ENCODE measurements around the gene AGAP1. TPM values are rescaled to one million over a fixed set of nuclear protein-coding genes. Genes with fewer than 3 reads are reported as not detected.

Gene AGAP1
- total RNA-seq, 1 donor from 2014 or later: 43.9 TPM

- Mint-ChIP-seq H3K27ac (ENCODE audit: unreplicated experiment) (no peak overlapping the region), H3K9me3 (ENCODE audit: unreplicated experiment) (no peaks in the 10 kb centered on the region), H3K4me1 (ENCODE audit: unreplicated experiment) (no peaks in the 10 kb centered on the region), H3K27me3 (ENCODE audit: unreplicated experiment) (peaks cover 3% of the 10 kb centered on the region), H3K4me3 (ENCODE audit: unreplicated experiment) (no peak overlapping the region), H3K36me3 (ENCODE audit: low read depth, unreplicated experiment) (peaks cover 8% of the 10 kb centered on the region)
- TF ChIP-seq, protein P1, sequence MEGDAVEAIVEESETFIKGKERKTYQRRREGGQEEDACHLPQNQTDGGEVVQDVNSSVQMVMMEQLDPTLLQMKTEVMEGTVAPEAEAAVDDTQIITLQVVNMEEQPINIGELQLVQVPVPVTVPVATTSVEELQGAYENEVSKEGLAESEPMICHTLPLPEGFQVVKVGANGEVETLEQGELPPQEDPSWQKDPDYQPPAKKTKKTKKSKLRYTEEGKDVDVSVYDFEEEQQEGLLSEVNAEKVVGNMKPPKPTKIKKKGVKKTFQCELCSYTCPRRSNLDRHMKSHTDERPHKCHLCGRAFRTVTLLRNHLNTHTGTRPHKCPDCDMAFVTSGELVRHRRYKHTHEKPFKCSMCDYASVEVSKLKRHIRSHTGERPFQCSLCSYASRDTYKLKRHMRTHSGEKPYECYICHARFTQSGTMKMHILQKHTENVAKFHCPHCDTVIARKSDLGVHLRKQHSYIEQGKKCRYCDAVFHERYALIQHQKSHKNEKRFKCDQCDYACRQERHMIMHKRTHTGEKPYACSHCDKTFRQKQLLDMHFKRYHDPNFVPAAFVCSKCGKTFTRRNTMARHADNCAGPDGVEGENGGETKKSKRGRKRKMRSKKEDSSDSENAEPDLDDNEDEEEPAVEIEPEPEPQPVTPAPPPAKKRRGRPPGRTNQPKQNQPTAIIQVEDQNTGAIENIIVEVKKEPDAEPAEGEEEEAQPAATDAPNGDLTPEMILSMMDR (IDR thresholded peaks at IDR 0.05; ENCODE audit: unreplicated experiment): no peak
- DNase-seq (ENCODE audit: low spot score): no peak
These were observed 279.5 kb downstream of the AGAP1 start for GRCh38 chr2:235773188-235773928.

DNA sequence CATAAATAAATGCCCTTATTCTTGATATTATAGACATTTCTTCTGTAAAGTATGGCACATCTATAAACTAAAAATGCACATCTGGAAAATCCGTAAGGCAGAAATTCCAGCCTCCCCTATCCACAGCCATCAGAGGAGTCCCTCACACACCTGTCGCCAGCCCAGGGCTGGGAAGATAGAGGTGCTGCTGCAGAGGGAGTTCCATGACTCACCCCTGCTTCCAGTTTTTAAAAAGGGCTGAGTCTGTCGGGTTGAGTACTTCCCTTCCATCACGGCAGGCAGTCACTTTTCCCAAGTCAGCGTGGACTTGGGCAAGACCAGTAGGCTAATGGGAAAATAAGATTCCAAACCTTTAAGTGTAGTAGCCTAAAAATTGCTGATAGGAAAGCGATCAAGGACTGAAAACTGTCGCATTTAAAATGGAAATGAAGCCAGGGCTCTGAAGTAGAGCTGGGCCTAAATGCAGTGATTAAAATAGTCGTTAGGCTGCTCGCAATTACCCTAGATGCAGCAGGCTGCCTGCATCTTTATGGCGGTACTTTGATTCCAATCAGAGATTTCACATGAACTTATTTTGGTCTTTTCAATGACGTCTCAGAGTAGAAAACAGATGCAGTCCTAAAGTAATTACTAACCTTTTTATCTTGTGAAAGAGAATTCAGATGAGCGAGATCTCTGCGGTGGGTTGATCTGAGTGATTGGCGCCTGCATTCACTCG is 280.5 kb downstream of the AGAP1 start:
- H3K27ac Mint-ChIP-seq (ENCODE audit: unreplicated experiment): no peak overlapping the region
- TF ChIP-seq, protein P1 (IDR thresholded peaks at IDR 0.05; ENCODE audit: unreplicated experiment): no peak
- no peak overlapping the region for H3K4me3 Mint-ChIP-seq (ENCODE audit: unreplicated experiment)
- no peaks in the 10 kb centered on the region for H3K9me3 Mint-ChIP-seq (ENCODE audit: unreplicated experiment)
- no peaks in the 10 kb centered on the region for H3K4me1 Mint-ChIP-seq (ENCODE audit: unreplicated experiment)
- peaks cover 2% of the 10 kb centered on the region for H3K27me3 Mint-ChIP-seq (ENCODE audit: unreplicated experiment)
- DNase-seq (ENCODE audit: low spot score): no peak
- peaks cover 11% of the 10 kb centered on the region for H3K36me3 Mint-ChIP-seq (ENCODE audit: low read depth, unreplicated experiment)

GRCh38 chr2:235776531-235776930 is 282.7 kb downstream of the AGAP1 start:
- peaks cover 10% of the 10 kb centered on the region for H3K36me3 Mint-ChIP-seq (ENCODE audit: low read depth, unreplicated experiment)
- TF ChIP-seq, protein P1 (IDR thresholded peaks at IDR 0.05; ENCODE audit: unreplicated experiment): no peak
- H3K4me3 Mint-ChIP-seq (ENCODE audit: unreplicated experiment): no peak overlapping the region
- H3K4me1 Mint-ChIP-seq (ENCODE audit: unreplicated experiment): no peaks in the 10 kb centered on the region
- H3K27ac Mint-ChIP-seq (ENCODE audit: unreplicated experiment): no peak overlapping the region
- no peak for DNase-seq (ENCODE audit: low spot score)
- no peaks in the 10 kb centered on the region for H3K9me3 Mint-ChIP-seq (ENCODE audit: unreplicated experiment)
- H3K27me3 Mint-ChIP-seq (ENCODE audit: unreplicated experiment): no peaks in the 10 kb centered on the region

DNA sequence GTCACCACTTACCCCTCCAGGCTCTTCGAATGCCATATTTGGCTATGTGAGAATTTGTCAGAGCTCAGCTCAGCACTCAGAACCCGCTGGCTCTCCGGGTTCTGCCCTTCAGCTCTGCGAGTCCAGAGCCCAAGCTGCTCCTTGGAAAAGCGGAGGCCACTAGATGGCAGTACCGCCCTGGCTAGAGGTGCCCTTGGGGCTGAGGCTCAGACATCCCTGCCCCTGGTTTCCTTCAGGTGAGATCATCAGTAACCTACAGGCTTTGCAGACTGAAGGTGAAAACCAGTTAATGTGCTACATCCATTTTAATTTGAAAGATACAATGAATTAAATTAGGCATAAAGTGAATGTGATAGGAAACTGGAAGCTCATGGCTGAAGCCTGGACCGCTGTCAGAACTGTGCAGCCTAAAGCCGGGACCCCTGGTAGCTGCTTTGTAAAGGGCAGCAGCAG is 285.6 kb downstream of the AGAP1 start:
- Mint-ChIP-seq H3K4me3 (ENCODE audit: unreplicated experiment) (no peak overlapping the region), H3K9me3 (ENCODE audit: unreplicated experiment) (no peaks in the 10 kb centered on the region), H3K27me3 (ENCODE audit: unreplicated experiment) (no peaks in the 10 kb centered on the region), H3K36me3 (ENCODE audit: low read depth, unreplicated experiment) (peaks cover 7% of the 10 kb centered on the region), H3K27ac (ENCODE audit: unreplicated experiment) (no peak overlapping the region), H3K4me1 (ENCODE audit: unreplicated experiment) (no peaks in the 10 kb centered on the region)
- TF ChIP-seq, protein P1 (IDR thresholded peaks at IDR 0.05; ENCODE audit: unreplicated experiment): peak; percentile 64
- peak; percentile 86 for DNase-seq (ENCODE audit: low spot score)

GRCh38 chr2:235780401-235780800 is 286.6 kb downstream of the AGAP1 start:
- no peaks in the 10 kb centered on the region for H3K4me1 Mint-ChIP-seq (ENCODE audit: unreplicated experiment)
- no peak for DNase-seq (ENCODE audit: low spot score)
- H3K4me3 Mint-ChIP-seq (ENCODE audit: unreplicated experiment): no peak overlapping the region
- H3K9me3 Mint-ChIP-seq (ENCODE audit: unreplicated experiment): no peaks in the 10 kb centered on the region
- TF ChIP-seq, protein P1 (IDR thresholded peaks at IDR 0.05; ENCODE audit: unreplicated experiment): no peak
- H3K27ac Mint-ChIP-seq (ENCODE audit: unreplicated experiment): no peak overlapping the region
- H3K27me3 Mint-ChIP-seq (ENCODE audit: unreplicated experiment): no peaks in the 10 kb centered on the region
- H3K36me3 Mint-ChIP-seq (ENCODE audit: low read depth, unreplicated experiment): peaks cover 7% of the 10 kb centered on the region
